Upper lobe of left lung (tissue), 4 donors: ENCODE results near the gene PI4K2B.
"Not testable (repeated sequence)": the region's sequence is repeated elsewhere in the genome, so short reads cannot be mapped to it uniquely, and the experiment has no call there.

Experiments
- CTCF ChIP-seq, 6 experiments: fragments of 450-650 bp in 4 of 6; fragments of 200-600 bp in 2 of 6; sonication (generic) in 2 of 6; IDR thresholded peaks; one replicate each; pipeline ENCODE4 v1.5.1; 2016 to 2019; ENCODE audit warnings: antibody characterized with exemption in 6 of 6
- EP300 ChIP-seq, 4 donors: sonication (generic); formaldehyde crosslinking; IDR thresholded peaks; one replicate each; pipeline ENCODE4 v1.5.1; 2017; ENCODE audit warnings: antibody characterized with exemption in 4 of 4, control low read depth in 2 of 4
- POLR2A ChIP-seq, 4 donors: fragments of 450-650 bp; IDR thresholded peaks; one replicate each; pipeline ENCODE4 v1.5.1; 2016 to 2017; ENCODE audit warnings: antibody characterized with exemption in 4 of 4, mild to moderate bottlenecking in 2 of 4
- POLR2AphosphoS5 ChIP-seq, 2 donors: sonication (generic); formaldehyde crosslinking; IDR thresholded peaks; one replicate each; pipeline ENCODE4 v1.5.1; 2017; ENCODE audit warnings: antibody characterized with exemption in 2 of 2

- TF ChIP-seq POLR2A, CTCF, POLR2AphosphoS5, EP300 (IDR thresholded peaks at IDR 0.05): not testable (repeated sequence)
Measured at GRCh38 chr4:25239528-25239927, 5.7 kb downstream of the PI4K2B start.
